ENCODE results near the gene OTUD5.
"Not testable (repeated sequence)": the region's sequence is repeated elsewhere in the genome, so short reads cannot be mapped to it uniquely, and the experiment has no call there.

The OTUD5 gene

DNA sequence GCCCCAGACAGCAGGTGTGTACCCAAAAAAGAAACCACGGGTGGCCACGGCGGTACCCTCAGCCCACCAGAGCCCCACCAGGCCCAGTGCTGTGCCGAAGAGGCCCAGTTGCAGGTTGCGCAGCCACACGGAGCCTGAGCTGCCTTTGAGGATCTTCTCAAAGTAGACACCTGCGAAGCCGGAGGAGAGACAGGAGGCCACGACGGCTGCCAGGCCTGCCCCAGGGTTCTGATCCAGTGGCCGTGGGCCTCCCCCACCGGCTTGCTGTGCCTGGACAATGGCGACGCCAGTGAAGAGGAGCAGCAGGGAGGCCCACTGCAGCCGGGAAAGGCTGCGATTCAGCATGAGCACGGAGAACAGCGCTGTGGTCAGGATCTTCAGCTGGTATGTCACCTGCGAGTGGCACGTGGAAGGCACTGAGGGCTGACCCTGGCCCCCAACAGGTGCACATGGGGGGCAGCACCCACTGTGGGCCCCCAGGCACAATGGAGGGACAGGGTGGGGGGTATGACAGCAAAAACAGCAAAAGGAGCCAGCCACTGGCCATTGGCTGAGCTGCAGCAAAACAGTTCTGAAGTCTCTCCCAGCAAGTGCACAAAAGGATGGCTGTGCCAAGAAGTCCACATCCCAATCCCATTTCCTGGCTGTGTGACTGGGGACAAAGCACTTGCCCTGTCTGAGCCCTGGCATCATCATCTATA, 52.2 kb downstream of the OTUD5 start:
- no peak for DNase-seq

DNA sequence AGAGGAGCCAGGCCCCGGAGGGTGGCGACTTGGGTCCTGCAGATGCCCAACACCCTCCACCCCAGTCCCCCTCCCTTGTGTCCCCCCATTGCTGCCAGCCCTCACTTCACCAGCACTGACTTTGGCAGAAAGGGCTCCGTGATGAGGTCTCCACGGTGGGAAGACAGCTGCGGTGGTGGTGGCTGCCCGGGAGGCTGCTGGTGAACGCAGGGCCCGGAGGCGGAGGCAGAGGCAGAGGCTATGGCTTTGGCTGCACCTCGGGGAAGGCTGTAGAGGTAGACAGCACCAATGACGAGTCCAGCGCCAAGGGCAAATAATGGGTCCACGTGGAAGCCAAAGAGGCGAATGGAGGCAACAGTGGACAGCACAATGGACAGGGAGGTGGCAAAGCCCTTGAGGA, 52.8 kb downstream of the OTUD5 start:
- no peak for DNase-seq

DNA sequence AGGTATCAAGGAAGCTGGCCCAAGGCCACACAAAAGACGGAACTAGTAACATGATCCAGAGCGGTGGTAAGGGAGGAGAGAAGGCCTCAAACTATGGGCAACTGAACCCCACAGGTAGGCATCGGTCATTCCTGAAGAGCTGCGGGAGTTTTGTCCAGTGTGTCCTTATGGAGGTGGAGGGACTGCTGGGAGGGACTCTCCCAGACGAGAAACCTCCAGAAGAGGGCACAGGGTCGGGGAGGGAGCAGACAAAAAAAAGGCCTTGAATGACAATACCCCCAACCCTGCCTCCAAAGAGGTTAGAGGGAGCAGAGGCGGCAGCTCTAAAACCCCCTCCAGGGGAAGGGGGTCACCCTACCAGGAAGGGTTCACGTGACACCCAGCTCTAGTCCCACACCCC, 53.2 kb downstream of the OTUD5 start:
- no peak for DNase-seq

DNA sequence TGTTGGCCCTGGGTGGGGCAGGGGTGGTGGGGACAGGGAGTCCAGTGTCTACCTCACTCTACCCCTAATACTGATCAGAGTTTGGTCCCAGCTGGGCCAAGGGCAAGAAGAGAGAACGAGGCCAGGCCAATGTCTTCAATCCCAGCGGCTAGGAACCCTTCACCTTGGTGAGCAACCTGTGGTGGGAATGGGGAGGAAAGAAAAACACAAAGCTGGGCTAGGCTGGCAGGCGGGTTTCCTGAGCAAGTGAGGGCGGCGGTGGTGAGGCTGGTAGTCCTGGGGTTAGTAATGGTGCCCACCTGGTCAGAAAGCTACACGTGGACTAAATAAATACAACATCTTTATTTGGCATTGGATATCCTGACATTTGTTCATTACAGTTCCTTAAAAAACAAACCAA, 54.1 kb downstream of the OTUD5 start:
- no peak for DNase-seq

DNA sequence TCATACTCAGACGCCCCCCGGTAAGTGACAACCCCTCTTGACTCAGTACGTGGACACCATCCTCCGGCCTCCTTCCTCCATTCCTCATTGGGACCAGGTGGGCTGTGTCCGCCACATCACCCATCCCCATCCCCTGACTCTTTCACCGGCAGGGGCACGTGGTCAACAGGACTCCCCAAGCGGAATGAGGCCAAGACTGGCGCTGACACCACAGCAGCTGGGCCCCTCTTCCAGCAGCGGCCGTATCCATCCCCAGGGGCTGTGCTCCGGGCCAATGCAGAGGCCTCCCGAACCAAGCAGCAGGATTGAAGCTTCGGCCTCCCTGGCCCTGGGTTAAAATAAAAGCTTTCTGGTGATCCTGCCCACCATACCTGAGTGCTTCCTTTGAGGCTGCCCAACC, 54.6 kb downstream of the OTUD5 start:
- no peak for DNase-seq

DNA sequence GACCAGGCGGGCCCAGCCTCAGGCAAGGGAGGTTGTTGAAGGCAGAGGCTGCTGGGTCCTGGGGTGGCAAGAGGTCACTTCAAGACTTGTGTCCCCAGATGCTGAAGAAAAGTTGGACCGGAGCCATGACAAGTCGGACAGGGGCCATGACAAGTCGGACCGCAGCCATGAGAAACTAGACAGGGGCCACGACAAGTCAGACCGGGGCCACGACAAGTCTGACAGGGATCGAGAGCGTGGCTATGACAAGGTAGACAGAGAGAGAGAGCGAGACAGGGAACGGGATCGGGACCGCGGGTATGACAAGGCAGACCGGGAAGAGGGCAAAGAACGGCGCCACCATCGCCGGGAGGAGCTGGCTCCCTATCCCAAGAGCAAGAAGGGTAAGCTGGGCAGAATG, 55.3 kb downstream of the OTUD5 start:
- no peak for DNase-seq

DNA sequence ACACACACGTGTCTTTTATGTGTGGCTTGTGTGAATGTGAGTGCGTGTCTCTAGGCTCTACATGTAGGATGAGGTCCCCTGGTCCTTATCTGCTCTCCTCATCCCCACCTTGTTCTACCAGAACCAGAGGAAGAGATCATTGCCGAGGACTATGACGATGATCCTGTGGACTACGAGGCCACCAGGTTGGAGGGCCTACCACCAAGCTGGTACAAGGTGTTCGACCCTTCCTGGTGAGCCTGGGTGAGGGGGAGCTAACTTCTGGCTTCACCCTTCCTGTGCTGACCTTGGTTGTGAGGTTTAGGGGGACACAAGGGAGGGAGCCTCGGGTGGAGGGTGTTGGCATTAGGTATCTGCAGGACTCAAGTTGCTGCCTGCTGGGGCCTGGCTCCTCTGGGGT, 56.3 kb downstream of the OTUD5 start:
- no peak for DNase-seq

DNA sequence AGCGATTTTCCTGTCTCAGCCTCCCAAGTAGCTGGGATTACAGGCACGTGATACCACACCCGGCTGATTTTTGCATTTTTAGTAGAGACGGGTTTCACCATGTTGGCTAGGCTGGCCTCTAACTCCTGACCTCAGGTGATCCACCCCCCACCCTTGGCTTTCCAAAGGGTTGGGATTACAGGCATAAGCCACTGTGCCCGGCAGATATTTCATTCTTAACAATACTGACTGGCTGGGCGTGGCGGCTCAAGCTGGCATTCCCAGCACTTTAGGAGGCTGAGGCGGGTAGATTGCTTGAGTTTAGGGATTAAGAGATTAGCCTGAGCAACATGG, 58.4 kb downstream of the OTUD5 start:
- DNase-seq: no peak

DNA sequence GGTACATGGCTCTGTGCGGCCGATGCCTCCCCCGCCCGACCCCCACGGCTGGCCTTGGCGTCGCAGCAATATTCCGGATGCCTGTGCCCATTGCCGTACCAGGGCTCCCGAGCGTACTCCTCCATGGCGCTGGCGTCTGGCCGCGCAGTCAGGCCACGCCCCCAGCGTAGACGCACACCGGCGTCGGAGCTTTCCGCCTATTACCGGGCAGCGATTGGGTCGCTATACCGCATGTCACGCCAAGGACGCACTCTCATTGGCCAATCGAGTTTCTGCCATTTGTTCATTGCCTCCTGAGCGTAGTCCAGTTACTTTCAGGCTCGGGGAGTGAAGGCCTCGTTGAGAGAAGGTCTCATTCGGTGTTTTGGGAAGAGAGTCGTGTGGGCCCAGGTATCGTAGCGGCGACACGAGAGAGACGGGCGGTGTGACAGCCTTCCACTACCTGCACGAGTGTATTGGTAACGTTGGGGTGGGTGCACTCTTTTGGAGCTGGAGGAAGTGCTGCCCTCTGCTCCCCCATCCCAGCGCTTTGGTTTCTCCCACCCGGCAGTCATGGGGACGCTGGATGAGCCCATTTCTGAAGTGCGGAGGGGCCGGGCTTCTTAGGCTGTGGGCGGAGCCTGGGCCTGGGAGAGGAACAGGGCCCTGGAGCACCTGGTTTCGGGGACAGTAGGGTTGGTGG, 59.6 kb downstream of the OTUD5 start, which contains the start of the genes PQBP1 and TIMM17B:
TSS of gene PQBP1 (plus strand) at position 306 of the 682 bp plus-strand sequence. CDS start 580 bp downstream, outside the sequence.
TSS of gene TIMM17B (minus strand) at position 144 of the 682 bp plus-strand sequence. CDS start at position 125, 19 bp downstream.
- DNase-seq: peak; percentile 94

DNA sequence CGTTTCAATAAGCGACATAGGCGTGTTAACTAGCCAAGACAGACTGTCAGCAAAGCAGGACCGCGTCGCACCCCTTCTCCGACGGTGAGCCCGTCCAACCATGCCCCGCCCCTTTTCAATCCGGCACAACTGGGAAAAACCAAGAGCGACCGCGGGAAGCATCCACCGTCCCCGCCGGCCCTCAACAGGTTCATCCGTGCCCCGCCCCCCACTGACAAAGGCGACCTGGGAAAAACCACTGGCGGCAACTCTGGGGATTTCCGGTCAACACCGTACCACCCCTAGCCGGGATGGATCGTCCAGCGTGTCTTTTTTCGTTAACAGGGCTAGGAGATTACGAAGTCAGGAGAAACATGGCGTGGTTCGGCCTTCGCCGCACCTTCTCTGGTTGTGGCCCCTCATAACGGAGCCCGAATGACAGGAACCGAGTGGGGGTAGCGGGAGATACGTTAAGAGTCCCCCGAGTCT, 60.2 kb downstream of the OTUD5 start:
- DNase-seq: peak; percentile 78

DNA sequence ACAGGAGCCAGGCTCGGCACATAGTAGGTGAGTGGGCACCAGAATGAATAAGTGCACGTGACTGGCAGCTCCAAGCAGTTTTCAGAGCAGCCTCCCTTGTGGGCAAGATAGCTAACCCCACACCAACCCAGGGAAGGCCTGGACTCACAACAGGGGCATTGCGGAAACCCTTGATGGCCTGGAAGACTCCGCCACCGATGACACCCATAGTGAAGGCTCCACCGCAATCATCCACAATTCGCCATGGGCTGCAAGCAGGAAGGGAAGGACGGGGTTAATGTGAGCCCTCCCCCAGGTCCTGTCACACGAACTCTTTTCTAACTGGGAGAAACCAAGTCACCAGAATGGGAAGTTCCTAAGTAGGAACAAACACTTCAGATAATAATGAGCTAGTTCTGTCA, 60.8 kb downstream of the OTUD5 start:
- no peak for DNase-seq

DNA sequence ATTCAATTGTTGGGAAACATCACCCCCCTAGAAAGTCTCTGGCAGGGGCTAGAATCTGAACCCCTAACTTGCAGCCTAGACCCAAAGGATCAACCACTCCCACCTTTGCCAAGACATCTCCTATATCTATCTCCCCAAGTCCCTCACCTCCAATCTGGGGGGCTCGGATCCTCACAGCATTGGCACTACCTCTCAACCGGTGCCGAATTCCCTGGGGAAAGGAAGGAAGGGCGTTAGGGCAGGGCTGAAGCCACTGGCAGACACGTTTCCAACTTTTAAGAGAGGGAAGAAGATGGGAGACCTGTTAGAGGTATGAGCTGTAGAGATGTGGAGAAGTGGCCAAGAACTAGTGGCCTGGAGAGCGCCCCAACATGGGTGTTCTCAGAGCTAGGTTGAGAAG, 62.5 kb downstream of the OTUD5 start:
- DNase-seq: no peak

DNA sequence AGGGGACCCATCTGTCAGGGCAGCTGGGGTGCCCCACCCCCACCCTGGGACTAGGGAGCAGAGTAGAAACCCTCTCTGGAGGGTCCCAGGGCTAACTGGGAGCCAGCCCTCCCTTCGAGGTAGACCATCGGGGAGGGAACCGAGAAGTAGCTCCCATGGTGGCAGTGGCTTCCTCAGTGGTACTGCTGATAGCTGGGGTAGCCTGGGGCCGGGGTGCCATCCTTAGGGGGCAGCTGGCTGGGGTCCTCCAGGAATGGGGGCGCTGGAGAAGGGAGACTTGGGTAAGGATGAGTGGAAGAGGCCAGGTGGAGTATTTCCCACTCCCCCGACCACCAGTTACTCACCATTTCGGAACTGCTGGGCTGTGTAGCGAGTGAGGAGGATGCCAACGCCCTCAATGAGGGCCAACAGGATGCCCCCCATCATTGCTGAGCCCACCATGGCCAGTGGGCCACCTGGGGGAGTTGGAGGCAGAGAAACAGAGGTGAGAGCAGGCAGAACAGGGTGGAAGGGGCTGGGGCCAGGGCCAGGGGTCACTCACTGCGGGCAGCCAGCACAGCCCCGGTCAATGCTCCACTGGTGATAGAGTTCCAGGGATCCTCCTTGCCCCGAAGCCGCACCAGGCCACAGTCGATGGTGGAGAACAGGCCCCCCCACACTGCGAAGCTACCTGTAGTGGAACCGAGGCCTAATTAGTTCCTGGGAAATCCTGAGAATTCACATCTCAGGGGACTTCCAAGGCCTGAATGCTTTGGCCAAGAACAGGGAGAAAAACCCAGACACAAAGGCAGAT, 63.7 kb downstream of the OTUD5 start:
- DNase-seq: no peak

DNA sequence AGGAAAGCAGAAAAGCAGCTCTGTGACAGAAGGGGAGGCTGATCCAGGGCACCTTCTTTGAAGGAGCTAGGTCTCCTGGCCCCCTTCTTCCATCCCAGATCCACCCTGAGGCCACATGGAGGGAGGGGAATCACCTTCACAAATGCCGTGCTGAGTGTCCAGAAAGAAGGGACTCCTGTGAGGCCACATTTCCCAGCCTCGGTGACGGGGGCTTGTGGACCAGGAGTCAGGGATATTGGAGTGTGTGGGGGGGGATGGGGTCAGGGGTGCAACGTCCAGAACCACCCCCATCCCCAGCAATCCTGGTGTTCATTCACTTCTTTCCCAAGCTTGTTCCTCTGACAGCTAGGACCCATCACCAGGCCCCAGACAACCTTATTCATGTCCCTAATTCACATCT, 64.5 kb downstream of the OTUD5 start:
- DNase-seq: no peak

DNA sequence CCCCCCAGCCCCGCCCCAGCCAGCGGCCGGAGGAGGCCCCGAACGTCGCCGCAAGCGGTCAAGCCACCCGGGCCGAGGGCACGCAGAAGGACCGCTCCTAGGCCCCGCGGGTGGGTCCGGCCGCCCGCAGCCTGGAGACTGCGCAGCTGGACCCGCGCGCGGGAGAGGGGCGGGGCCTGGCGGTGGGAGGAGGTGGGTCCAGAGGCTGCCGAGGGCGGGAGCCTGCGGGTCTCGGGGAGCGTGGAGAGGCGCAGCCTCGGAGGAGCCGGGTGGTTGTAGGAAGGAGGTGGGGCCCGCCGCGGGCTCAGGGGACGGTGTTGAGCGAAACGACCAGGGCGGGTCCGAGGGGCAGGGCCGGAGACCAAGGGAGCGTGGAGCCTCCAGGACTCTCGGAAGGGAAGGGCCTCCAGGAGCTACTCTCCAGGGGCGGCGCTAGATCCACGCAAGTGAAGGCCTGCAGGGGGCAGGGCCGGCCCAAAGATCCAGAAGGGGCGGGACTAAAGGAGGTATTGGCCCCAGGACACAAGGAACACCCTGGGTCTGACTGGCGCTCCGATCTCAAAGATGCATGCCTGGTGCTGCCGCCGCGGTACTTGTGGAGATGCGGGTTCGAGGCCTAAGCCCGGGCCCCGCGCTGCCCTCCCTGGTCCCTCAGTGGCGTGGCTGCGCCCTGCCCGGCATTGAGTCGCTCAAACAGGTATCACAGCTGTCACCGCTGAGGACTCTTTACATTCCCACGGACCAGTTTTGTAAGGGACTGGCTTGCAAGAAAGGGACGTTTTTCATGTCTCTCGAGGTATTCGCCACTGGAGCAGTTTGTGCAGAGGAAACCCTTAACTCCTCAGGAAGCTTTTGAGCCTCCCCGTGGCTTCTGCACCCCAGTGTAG, 65.8 kb downstream of the OTUD5 start:
- peak; percentile 83 for DNase-seq

DNA sequence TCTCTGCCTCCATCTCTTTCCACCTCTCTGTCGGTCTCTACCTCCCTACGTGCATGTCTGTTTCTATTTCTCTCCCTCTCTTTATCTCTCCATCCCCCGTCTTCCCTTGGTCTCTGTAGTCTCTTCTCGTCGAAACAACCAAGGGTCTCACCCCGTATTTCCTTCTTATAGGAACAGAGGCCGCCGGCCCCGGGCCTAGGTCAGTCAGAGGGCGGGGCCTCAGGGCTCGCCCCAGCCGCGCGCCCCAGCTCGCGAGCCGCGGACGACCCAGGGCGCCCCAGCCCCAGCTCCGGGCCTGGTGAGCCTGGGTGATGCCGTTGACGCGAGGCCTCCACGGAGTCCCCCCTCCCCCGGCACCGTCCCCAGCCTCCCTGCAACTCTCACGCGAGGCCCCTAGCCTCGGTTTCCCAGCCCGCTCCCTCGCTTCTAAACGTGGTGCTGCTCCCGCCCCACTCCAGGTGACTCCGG, 66.4 kb downstream of the OTUD5 start:
- no peak for DNase-seq

DNA sequence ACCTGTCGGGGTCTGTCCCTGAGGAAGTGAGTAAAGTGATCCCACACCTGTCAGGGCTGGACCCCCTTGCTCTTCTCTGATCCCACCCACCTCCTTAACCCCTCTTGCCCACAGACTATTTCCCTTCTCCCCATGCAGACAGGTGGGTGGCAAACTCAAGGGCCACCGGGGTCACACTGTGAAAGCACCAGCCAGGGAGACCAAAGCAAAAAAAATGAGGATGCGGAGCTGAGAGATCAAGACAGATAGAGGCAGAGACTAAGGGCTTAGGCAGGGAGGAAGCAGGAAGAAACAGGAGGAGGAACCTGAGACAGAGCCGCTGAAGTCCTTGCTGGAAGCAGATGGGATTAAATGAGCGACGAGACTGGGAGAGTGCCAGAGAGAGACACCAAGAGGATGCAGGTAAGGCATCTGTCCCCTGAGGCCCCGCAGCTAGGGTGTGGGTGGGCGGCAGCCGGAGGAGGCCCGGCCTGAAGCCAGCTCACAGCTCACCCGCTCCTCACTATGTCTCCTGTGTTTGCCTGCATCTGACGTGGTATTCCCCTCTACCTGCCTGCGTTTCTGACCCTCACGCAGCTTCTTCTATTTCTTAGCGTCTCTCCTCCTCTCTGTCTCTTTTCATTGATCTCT, 67.0 kb downstream of the OTUD5 start:
- DNase-seq: no peak

DNA sequence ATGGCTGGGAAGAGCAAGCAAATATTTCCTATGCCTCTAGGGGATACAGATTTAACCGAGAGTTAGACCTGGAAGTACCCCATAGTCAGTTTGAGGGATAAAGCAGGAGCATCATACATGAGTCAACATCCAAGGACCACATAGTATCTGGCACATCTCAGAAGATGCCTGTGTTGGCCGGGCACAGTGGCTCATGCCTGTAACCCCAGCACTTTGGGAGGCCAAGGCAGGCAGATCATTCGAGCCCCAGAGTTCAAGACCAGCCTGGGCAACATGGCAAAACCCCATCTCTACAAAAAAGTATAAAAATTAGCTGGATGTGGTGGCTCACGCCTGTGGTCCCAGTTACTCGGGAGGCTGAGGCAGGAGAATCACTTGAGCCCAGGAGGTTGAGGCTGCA, 70.8 kb downstream of the OTUD5 start:
- not testable (repeated sequence) for DNase-seq

DNA sequence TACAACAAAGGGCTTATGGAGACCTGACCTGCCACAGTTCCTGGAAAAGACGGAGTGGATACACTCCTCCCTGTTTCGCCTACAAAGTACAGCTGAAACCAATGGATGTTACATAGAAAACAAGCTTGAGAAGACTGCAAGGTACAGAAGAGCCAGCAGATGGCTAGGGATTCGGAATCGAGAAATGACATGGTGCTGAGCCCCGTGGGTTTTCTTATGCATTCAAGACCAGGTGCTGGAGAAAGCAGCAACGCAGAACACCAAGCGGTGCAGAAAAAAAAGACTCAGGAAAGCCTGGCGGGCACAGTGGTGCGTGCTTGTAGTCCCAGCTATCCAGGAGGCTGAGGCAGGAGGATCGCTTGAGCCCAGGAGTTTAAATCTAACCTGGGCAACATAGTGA, 73.7 kb downstream of the OTUD5 start:
- DNase-seq: no peak

DNA sequence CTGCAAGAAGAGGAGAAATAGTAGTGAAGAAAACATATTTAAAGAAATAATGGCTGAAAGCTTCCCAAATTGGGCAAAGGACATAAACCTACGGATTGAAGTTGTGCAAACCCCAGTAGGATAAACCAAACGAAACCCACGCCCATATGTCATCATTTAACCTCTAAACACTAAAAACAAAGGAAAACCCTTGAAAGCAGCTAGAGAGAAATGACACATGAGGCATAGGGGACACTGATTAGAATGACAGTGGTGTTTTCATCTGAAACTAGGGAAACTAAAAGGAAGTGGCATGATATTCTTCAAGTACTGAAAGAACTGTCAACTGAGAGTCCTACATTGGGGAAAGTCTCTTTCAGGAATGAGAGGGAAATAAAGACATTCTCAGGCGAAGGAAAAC, 80.5 kb downstream of the OTUD5 start:
- DNase-seq: not testable (repeated sequence)

Measured in CD4-positive, alpha-beta T cell treated with Interleukin-15 for 1 hour (primary cell).